ENCODE measurements around the gene MGAT4A. TPM values are rescaled to one million over a fixed set of nuclear protein-coding genes. Genes with fewer than 3 reads are reported as not detected.

Gene MGAT4A
- total and polyA plus RNA-seq, 10 of the 15 experiments (the other 5 are each of a cell fraction or from before 2014, with no cell fraction given) = 4.3 to 23.4 (median 13.6) TPM

- Histone ChIP-seq H3K27ac (ENCODE audit: control insufficient read depth, insufficient read depth) (no peak overlapping the region), H3K4me1 (ENCODE audit: control insufficient read depth, insufficient read depth, low read length) (peaks cover 7% of the 10 kb centered on the region; the same call in 1 of the 2 replicates), H3K27me3 (replicated peaks in 1 of 2; ENCODE audit: control insufficient read depth in 2 of 2, insufficient read depth in 2 of 2, low read length in 1 of 2) (no peaks in the 10 kb centered on the region), H3K4me3 (no peak overlapping the region), H3K79me2 (ENCODE audit: control insufficient read depth, insufficient read depth, low read length) (no peaks in the 10 kb centered on the region), H3K9ac (ENCODE audit: control insufficient read depth, insufficient read depth, low read length) (no peak overlapping the region), H3K4me2 (ENCODE audit: control insufficient read depth, insufficient read depth) (no peak overlapping the region), H2AFZ (ENCODE audit: control insufficient read depth, low read depth, low read length) (no peak overlapping the region), H3K9me3 (replicated peaks; ENCODE audit: control insufficient read depth, insufficient read depth, low read length) (no peaks in the 10 kb centered on the region), H3K36me3 (ENCODE audit: control insufficient read depth in 2 of 2, insufficient read depth in 2 of 2, low read length in 1 of 2) (peaks cover 24% of the 10 kb centered on the region in 2 experiments), H4K20me1 (ENCODE audit: control insufficient read depth, insufficient read depth) (no peaks in the 10 kb centered on the region; the same call in 1 of the 2 replicates)
- FAIRE-seq (no peak), DNase-seq (ENCODE audit: low read depth, low spot score) (no peak), ATAC-seq (no peak)
- RAD21 ChIA-PET (ENCODE audit: unreplicated experiment) = no interaction called here
- SMC1A ChIA-PET (ENCODE audit: uncharacterized antibody, unreplicated experiment) = interaction anchor here (1.1 kb wide), 1 partner anchor 17 kb away, joined by 4 read pairs; no protein-coding TSS in a partner anchor
- intact Hi-C loops (cut with micrococcal nuclease; ENCODE audit: unreplicated experiment) = loop anchor here (10.0 kb wide), 1 partner anchor 479 kb away; no protein-coding TSS in a partner anchor
- BruUV-seq (replicated peaks) = no TSS peak
- POLR2A ChIA-PET = no interaction called here
- WGBS (ENCODE audit: insufficient coverage, insufficient replicate concordance, low lambda C conversion rate, missing lambda C conversion rate) = over 99% methylated on average over 10 of the region's 10 CpGs
- in situ Hi-C loops (cut with MboI) = no loop called here
- CTCF ChIA-PET = interaction anchor here (0.7 to 1.6 kb wide), 2 partner anchors 92 to 173 kb away, joined by 3 read pairs; no protein-coding TSS in a partner anchor
- no peak for TF ChIP-seq ZNF622 (IDR thresholded peaks at IDR 0.05)
- no peak for TF ChIP-seq CHD4 (IDR thresholded peaks at IDR 0.05)
- no peak for TF ChIP-seq MYB (IDR thresholded peaks at IDR 0.05; ENCODE audit: borderline replicate concordance, low read depth, low read length)
- TF ChIP-seq IRF3 (IDR thresholded peaks at IDR 0.05) = no peak
- TF ChIP-seq RELA (IDR thresholded peaks at IDR 0.05; ENCODE audit: borderline replicate concordance, partially characterized antibody) = no peak
- no peak for TF ChIP-seq ZSCAN29 (IDR thresholded peaks at IDR 0.05)
- TF ChIP-seq RAD51 (IDR thresholded peaks at IDR 0.05) = no peak
- TF ChIP-seq PRDM15 (CRISPR knock-in tag; IDR thresholded peaks at IDR 0.05) = no peak
- TF ChIP-seq BMI1 (IDR thresholded peaks at IDR 0.05; ENCODE audit: borderline replicate concordance) = no peak
- no peak for TF ChIP-seq RB1 (IDR thresholded peaks at IDR 0.05; ENCODE audit: borderline replicate concordance)
- no peak for TF ChIP-seq IRF4 (IDR thresholded peaks at IDR 0.05; ENCODE audit: low read depth, low read length)
- no peak for TF ChIP-seq SUZ12 (IDR thresholded peaks at IDR 0.05; ENCODE audit: unreplicated experiment)
These were observed 145.5 kb downstream of the MGAT4A start for GRCh38 chr2:98585386-98585785.

Data from GM12878 (cell line).